HepG2 (cell line): ENCODE results near the gene RNASE7.

ENCODE experiments used
- KDM4B ChIP-seq: sonication (generic); formaldehyde crosslinking; IDR thresholded peaks from 2 replicates; pipeline ENCODE4 v1.4.0; 2020; ENCODE audit warnings: missing genetic modification reagents
- NFE2L1 ChIP-seq: sonication (generic); formaldehyde crosslinking; IDR thresholded peaks from 2 replicates; pipeline ENCODE4 v1.4.0; 2020; ENCODE audit warnings: missing genetic modification reagents, mild to moderate bottlenecking, borderline replicate concordance
- PAF1 ChIP-seq: IDR thresholded peaks from 2 replicates; pipeline ENCODE4 v1.6.1; 2016; ENCODE audit warnings: missing genetic modification reagents, missing compliant biosample characterization
- POLR2A ChIP-seq, 2 experiments: IDR thresholded peaks; 2 replicates each; pipeline ENCODE4 v1.6.1; 2011; ENCODE audit warnings: low read depth in 2 of 2, low read length in 2 of 2, mild to moderate bottlenecking in 1 of 2, moderate library complexity in 1 of 2; ENCODE audit not compliant: insufficient read depth in 1 of 2
- REST ChIP-seq, 2 experiments: IDR thresholded peaks; 2 replicates each; pipeline ENCODE4 v1.6.1; 2011 to 2012; ENCODE audit warnings: low read length in 2 of 2, borderline replicate concordance in 1 of 2, low read depth in 1 of 2, mild to moderate bottlenecking in 1 of 2, moderate library complexity in 1 of 2
- TAF1 ChIP-seq: sonication (generic); formaldehyde crosslinking; IDR thresholded peaks from 2 replicates; pipeline ENCODE4 v1.4.0; 2020; ENCODE audit warnings: missing genetic modification reagents
- TBL1XR1 ChIP-seq: fragments of 150-350 bp; IDR thresholded peaks from 2 replicates; pipeline ENCODE4 v1.6.1; 2014; ENCODE audit warnings: borderline replicate concordance, low read length; ENCODE audit not compliant: partially characterized antibody
- THAP11 ChIP-seq: IDR thresholded peaks from 2 replicates; pipeline ENCODE4 v1.6.1; 2016; ENCODE audit warnings: missing biosample characterization, missing genetic modification reagents
- ZBTB34 ChIP-seq: sonication (generic); formaldehyde crosslinking; IDR thresholded peaks from 2 replicates; pipeline ENCODE4 v1.8.0; 2022; ENCODE audit warnings: mild to moderate bottlenecking, missing genetic modification reagents
- ZNF124 ChIP-seq: sonication (generic); formaldehyde crosslinking; IDR thresholded peaks from 2 replicates; pipeline ENCODE4 v1.4.0; 2020; ENCODE audit warnings: missing genetic modification reagents
- ZNF510 ChIP-seq: sonication (generic); formaldehyde crosslinking; IDR thresholded peaks from 2 replicates; pipeline ENCODE4 v1.4.0; 2020; ENCODE audit warnings: low read depth, mild to moderate bottlenecking, missing genetic modification reagents
- ZSCAN30 ChIP-seq: sonication (generic); formaldehyde crosslinking; IDR thresholded peaks from 2 replicates; pipeline ENCODE4 v1.5.0; 2020; ENCODE audit warnings: mild to moderate bottlenecking, missing genetic modification reagents
- TF ChIP-seq, protein P1 (sequence below): sonication (generic); formaldehyde crosslinking; IDR thresholded peaks from 2 replicates; pipeline ENCODE4 v1.5.0; 2020; ENCODE audit warnings: mild to moderate bottlenecking, missing genetic modification reagents, moderate library complexity

GRCh38 chr14:21087294-21088091 lies 45.3 kb downstream of the RNASE7 start:
- TF ChIP-seq ZNF124 (CRISPR knock-in tag) (no peak), REST (IDR thresholded peaks at IDR 0.05; ENCODE audit: borderline replicate concordance in 1 of 2, low read depth in 1 of 2, low read length in 2 of 2) (no peak), KDM4B (CRISPR knock-in tag) (no peak), ZNF510 (CRISPR knock-in tag) (no peak), TAF1 (no peak), ZBTB34 (CRISPR knock-in tag) (no peak), ZSCAN30 (CRISPR knock-in tag) (no peak), TBL1XR1 (no peak), PAF1 (CRISPR knock-in tag) (no peak), NFE2L1 (CRISPR knock-in tag) (no peak), POLR2A (IDR thresholded peaks at IDR 0.05; ENCODE audit: insufficient read depth in 1 of 2, low read depth in 2 of 2, low read length in 2 of 2) (no peak), THAP11 (CRISPR knock-in tag) (no peak)
- TF ChIP-seq, protein P1, sequence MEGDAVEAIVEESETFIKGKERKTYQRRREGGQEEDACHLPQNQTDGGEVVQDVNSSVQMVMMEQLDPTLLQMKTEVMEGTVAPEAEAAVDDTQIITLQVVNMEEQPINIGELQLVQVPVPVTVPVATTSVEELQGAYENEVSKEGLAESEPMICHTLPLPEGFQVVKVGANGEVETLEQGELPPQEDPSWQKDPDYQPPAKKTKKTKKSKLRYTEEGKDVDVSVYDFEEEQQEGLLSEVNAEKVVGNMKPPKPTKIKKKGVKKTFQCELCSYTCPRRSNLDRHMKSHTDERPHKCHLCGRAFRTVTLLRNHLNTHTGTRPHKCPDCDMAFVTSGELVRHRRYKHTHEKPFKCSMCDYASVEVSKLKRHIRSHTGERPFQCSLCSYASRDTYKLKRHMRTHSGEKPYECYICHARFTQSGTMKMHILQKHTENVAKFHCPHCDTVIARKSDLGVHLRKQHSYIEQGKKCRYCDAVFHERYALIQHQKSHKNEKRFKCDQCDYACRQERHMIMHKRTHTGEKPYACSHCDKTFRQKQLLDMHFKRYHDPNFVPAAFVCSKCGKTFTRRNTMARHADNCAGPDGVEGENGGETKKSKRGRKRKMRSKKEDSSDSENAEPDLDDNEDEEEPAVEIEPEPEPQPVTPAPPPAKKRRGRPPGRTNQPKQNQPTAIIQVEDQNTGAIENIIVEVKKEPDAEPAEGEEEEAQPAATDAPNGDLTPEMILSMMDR (CRISPR knock-in tag): no peak
